GM18907 (cell line): ENCODE measurements around the gene FOXK1.

Experiments
- ATAC-seq: cut with Tn5 transposase; IDR thresholded peaks from one replicate; pipeline ENCODE4 v1.9.1; 2021; ENCODE audit warnings: mild to moderate bottlenecking, moderate library complexity; ENCODE audit not compliant: unreplicated experiment

The FOXK1 gene

GRCh38 chr7:4742852-4743251 is 60.8 kb downstream of the FOXK1 start:
- no peak for ATAC-seq

DNA sequence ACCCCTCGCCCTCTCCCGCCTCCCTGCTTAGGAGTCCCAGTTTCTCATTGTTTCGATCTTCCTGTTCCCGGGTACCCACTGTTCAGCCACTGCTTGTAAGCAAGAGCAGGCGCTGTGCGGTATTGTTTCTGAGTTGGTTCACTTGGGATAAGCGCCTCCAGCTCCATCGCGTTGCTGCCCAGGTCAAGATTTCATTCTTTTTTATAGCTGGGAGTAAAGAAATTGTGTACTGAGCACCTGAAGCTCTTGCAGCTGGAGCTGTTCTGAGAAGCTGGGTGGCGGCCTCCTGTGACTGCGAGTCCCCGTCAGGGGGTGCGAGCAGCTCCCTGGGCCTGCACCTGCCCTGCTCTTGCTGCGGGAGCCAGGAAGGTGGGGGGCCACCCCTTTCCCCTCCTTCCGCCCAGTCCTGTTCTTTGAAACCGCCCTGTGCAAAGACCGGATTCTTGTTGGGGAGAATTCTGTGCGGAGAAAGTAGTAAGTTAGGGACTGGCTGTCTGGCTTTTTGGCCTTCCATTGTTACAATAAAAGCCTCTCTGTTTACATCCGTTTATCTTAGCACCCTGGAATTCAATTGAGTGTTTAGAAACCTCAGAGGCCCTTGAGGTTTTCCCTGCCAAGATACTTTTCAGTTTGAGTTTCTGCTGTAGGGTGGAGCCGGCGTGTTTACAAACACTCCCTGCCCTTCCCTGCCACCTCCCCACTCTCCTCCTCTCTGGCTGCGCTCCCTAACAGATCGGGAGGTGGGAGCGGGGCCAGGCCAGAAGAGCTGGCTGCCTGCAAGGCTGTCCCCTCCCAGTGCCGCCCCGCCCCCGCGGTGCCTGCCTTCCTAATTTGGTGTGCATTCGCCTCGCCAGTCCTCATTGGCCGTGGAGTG is 62.5 kb downstream of the FOXK1 start:
- ATAC-seq: peak; percentile 79

DNA sequence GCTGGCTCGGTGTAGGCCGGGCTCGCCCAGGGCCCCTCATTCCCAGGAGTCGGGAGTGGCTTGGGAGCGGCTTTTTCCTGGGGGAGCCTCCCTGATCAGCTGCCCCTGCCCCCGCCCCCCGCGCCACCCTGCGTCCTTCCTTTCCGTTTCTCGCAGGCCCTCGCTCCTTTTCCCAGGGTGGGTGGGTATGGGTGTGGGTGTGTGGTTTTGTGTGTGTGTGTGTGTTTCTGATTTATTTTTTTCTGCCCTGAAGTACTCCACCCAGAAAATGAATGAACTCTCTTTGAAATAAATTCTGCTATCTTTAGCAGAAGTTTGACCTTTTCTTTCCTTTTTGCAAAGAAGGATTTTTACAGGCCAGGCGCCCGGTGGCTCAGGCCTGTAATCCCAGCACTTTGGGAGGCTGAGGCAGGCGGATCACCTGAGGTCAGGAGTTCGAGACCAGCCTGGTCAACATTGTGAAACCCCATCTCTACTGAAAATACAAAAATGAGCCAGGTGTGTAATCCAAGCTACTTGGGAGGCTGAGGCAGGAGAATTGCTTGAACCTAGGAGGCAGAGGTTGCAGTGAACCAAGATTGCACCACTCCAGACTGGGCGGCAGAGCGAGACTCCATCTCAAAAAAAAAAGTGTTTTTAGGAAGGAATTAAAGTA is 63.3 kb downstream of the FOXK1 start:
- ATAC-seq: no peak

- ATAC-seq: no peak
These were observed 64.2 kb downstream of the FOXK1 start for GRCh38 chr7:4745971-4746919.

DNA sequence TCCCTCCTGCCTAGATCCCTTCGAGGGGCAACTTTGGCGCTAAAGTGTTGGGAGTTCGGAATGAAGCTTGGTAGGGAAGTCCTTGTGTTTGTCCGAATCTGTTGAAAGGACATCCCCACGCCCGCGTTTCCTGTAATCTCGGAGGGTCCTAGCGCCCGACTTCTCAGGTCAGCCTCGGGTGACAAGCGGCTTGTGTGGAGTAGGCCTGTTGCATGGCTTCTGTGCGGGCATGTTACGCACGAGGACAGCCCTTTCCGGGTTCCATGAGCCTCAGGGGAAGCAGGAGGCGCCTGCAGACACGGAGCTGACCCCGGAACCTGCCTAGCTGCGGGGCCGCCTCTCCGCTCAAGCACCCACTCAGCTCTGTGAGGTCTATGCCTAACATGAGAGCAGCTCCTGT is 64.9 kb downstream of the FOXK1 start:
- ATAC-seq: no peak

DNA sequence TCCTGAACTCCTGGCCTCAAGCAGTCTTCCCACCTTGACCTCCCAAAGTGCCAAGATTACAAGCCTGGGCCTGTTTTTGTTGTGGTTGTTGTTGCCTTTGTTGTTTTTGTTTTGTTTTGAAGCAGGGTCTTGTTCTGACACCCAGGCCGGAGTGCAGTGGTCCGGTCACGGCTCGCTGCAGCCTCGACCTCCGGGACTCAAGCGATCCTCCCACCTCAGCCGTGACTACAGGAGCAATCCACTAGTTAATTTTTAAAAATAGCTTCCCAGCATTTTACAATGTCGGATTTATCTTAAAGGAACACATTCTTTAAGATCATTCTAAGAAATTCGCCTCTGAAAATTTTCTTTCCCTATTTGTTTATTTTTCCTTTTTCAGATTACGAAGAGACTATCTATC is 65.7 kb downstream of the FOXK1 start:
- no peak for ATAC-seq

GRCh38 chr7:4748231-4748681 is 66.2 kb downstream of the FOXK1 start:
- ATAC-seq: no peak

DNA sequence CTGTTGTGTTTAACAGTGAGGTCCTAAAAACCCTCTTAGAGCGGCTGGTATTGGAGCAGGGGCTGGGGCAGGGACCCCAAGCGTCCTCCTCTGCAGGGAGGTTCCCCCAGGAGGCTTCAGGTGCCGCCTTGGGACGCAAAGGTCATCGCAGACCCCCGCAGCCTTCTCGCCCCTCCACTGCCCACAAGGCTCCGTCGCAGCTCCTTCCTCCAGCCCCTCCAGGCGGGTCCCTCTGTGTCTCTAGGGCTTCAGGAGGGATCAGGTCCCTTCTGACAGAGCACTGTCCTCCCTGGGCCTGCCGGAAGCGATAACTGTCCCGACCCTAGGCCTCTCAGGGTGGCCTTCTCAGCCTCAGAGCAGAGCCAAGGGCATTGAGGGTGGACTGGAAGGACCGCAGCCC is 67.3 kb downstream of the FOXK1 start:
- ATAC-seq: no peak

DNA sequence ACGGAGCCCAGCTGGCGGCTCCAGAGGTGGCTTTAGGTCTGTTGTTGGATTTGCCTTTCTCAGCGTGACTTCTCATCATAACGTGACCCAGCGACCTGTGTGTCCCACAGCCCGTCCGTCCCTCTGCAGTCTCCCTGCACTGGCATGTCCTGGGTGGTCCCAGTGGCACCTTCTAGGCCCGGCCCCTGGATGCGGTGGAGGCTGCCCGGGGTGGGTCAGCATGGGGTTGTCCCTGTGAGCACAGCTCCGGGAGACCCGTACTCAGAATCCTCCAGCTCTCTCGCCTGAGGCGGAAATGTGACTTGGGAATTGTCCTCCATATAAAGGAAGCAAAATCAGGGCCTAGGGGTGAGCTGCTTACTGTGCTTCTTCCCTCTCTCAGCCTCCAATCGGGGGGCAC is 67.7 kb downstream of the FOXK1 start:
- ATAC-seq: no peak

GRCh38 chr7:4751398-4751947 is 69.4 kb downstream of the FOXK1 start:
- no peak for ATAC-seq

- peak; percentile 86 for ATAC-seq
These were observed 71.7 kb downstream of the FOXK1 start for GRCh38 chr7:4753598-4754432.

DNA sequence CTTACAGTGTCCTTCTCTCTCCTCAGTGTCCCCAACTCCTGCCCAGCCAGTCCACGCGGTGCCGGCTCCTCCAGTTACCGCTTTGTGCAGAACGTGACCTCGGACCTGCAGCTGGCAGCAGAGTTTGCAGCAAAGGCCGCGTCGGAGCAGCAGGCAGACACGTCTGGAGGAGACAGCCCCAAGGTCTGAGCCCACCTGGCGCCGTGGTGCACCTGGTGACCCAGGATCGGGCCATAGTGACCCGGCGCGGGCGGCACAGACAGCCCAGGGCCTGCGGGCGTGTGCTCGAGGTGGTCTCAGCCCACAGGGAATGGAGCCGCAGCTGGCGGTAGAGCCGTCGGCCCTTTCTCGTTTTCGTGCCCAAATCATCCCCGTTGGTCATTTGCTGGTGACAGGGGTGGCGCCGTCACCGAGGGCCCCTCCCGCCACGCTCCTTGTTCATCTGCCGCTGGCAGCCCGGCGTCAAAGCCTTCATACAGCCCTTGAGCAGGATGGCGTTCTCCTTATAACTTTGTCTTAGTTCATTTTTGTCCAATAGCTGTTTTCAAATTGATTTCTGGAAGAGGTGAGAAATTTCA is 72.4 kb downstream of the FOXK1 start:
- no peak for ATAC-seq

DNA sequence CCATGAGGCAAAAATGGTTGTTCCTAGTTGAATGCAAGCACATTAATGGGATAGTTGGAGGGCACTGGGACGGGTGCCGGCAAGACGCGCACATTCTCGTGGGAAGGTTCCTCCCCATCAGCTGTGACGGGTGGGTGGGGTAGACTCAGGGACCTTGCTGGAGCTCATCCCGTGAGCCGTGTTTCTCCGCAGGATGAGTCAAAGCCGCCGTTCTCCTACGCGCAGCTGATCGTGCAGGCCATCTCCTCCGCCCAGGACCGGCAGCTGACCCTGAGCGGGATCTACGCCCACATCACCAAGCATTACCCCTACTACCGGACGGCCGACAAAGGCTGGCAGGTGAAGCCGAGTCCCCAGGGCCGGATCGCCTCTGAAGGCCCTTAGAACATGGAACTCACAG is 73.0 kb downstream of the FOXK1 start:
- no peak for ATAC-seq

GRCh38 chr7:4758111-4758510 is 76.0 kb downstream of the FOXK1 start:
- ATAC-seq: no peak

DNA sequence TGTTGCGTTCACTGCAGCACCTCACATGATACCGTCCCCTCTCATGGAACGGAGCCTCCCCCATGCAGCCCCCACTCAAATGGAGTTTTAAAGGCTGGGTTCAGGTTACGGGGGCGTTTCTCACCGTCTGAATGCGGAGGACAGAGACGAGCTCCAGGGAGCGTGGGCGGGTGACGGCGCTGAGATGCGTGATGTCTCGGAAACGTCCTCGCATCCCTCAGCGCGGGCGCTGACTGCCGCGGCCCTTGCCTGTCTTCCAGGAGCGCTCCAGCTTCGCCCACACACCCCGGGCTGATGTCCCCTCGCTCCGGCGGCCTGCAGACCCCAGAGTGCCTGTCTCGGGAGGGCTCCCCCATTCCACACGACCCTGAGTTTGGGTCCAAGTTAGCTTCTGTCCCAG is 76.7 kb downstream of the FOXK1 start:
- no peak for ATAC-seq

DNA sequence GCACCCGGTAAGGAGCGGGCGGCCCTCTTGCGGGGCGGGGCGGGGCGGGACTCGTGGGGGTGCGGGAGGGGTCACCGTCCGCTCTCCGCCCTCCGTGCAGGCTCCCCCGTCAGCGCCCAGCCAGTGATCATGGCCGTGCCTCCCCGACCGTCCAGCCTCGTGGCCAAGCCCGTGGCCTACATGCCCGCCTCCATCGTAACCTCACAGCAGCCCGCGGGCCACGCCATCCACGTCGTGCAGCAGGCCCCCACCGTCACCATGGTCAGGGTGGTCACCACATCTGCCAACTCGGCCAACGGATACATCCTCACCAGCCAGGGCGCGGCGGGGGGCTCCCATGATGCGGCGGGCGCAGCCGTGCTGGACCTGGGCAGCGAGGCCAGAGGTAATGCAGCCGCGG is 77.1 kb downstream of the FOXK1 start:
- ATAC-seq: no peak

DNA sequence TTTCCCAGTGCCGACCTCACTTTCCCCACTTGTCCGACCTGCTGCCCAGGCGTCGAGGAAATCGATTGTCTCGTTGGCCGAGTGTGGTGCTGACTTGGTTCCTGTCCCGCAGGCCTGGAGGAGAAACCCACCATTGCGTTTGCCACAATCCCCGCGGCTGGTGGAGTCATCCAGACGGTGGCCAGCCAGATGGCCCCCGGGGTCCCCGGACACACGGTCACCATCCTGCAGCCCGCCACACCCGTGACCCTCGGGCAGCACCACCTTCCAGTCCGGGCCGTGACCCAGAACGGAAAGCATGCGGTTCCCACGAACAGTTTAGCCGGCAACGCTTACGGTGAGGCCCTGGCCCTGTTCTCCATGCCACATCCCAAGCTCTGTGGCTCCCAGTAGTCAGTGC is 78.9 kb downstream of the FOXK1 start:
- ATAC-seq: no peak

GRCh38 chr7:4762121-4763055 is 80.3 kb downstream of the FOXK1 start:
- ATAC-seq: no peak
